Activated T-cell treated with anti-CD3 and anti-CD28 coated beads, Interleukin-2, amount 50 U/mL, for 72 hours (primary cell): ENCODE data around the gene SCD. TPM values are rescaled to one million over a fixed set of nuclear protein-coding genes. Genes with fewer than 3 reads are reported as not detected.
"Not testable (repeated sequence)": the region's sequence is repeated elsewhere in the genome, so short reads cannot be mapped to it uniquely, and the experiment has no call there.

Experiments used
- ATAC-seq, 2 donors: fragments of 150-1000 bp; cut with Tn5 transposase; replicated peaks in 1 of 2; 2 replicates each; pipeline ENCODE4 v1.10.0; 2021; ENCODE audit warnings: moderate library complexity in 2 of 2, mild to moderate bottlenecking in 1 of 2
- DNase-seq, 2 donors: peaks; one replicate each; pipeline ENCODE4 v3.0.0; 2021 to 2022; ENCODE audit warnings: mixed read lengths in 1 of 2
- H3K27ac Mint-ChIP-seq: one replicate; pipeline ENCODE4 v1.8.0; 2022; ENCODE audit warnings: mild to moderate bottlenecking, moderate library complexity, mixed read lengths
- H3K27me3 Mint-ChIP-seq: one replicate; pipeline ENCODE4 v1.8.0; 2022; ENCODE audit warnings: low read depth, mixed read lengths
- H3K36me3 Mint-ChIP-seq, 2 donors: one replicate each; pipeline ENCODE4 v1.8.0; 2022; ENCODE audit warnings: mixed read lengths in 2 of 2, mild to moderate bottlenecking in 1 of 2; ENCODE audit not compliant: insufficient read depth in 2 of 2
- H3K4me1 Mint-ChIP-seq: one replicate; pipeline ENCODE4 v1.8.0; 2022; ENCODE audit warnings: low read depth, mixed read lengths
- H3K4me3 Mint-ChIP-seq, 2 donors: one replicate each; pipeline ENCODE4 v1.8.0; 2022; ENCODE audit warnings: mild to moderate bottlenecking in 2 of 2, mixed read lengths in 2 of 2, moderate library complexity in 2 of 2
- H3K9me3 Mint-ChIP-seq, 2 donors: one replicate each; pipeline ENCODE4 v1.8.0; 2022; ENCODE audit warnings: mixed read lengths in 2 of 2
- total RNA-seq, 2 donors: library from RNA; stranded (reverse); gene quantifications; one replicate each; pipeline ENCODE4 v1.2.3, GENCODE V29; 2022

SCD gene
- 10 to 100 TPM; 79.5 to 90.4 TPM for total RNA-seq

DNA sequence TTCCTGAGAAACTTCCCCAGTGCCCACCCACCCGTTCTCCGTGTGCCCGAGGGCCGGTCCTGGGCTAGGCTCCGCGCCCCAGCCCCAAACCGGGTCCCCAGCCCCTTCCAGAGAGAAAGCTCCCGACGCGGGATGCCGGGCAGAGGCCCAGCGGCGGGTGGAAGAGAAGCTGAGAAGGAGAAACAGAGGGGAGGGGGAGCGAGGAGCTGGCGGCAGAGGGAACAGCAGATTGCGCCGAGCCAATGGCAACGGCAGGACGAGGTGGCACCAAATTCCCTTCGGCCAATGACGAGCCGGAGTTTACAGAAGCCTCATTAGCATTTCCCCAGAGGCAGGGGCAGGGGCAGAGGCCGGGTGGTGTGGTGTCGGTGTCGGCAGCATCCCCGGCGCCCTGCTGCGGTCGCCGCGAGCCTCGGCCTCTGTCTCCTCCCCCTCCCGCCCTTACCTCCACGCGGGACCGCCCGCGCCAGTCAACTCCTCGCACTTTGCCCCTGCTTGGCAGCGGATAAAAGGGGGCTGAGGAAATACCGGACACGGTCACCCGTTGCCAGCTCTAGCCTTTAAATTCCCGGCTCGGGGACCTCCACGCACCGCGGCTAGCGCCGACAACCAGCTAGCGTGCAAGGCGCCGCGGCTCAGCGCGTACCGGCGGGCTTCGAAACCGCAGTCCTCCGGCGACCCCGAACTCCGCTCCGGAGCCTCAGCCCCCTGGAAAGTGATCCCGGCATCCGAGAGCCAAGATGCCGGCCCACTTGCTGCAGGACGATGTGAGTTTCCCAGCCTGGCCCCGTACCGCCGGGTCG is at the start of gene SCD:
SCD (plus strand) TSS at position 469 of the 803 bp plus-strand sequence; CDS start at position 741, 272 bp downstream.
- no peaks in the 10 kb centered on the region for H3K9me3 Mint-ChIP-seq
- H3K27ac Mint-ChIP-seq: peak within 1 kb of the TSS; percentile 89
- H3K4me3 Mint-ChIP-seq: peak within 1 kb of the TSS; percentile 98 to 99
- peaks cover 22 to 30% of the 10 kb centered on the region in 2 donors for H3K36me3 Mint-ChIP-seq
- ATAC-seq: peak; percentile 91 to 92
- H3K27me3 Mint-ChIP-seq: no peaks in the 10 kb centered on the region
- peak; percentile 88 to 92 for DNase-seq
- peaks cover 70% of the 10 kb centered on the region for H3K4me1 Mint-ChIP-seq

DNA sequence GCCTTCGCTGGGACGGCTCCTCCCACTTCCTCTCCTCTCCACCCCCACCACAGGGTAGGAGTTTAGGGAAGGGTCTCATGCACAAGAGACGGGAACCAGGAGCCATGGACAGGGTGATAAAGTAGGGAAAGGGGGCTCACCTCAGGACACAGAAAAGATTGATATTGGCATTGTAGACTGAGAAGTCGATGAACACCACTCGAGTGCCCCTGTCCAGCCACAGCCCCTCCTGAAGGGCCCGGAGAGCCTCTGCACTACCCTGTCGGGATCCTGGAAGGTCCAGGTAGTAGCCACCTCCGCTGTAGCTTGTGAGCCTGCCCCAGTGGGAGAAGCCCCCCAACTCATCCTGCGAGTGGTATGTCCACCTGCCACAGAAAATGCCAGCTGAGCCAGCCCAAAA is 49.8 kb upstream of the SCD start:
- DNase-seq (no peak), ATAC-seq (no peak)
- no peaks in the 10 kb centered on the region for H3K36me3 Mint-ChIP-seq
- H3K9me3 Mint-ChIP-seq: no peaks in the 10 kb centered on the region
- H3K4me3 Mint-ChIP-seq: no peak overlapping the region
- H3K27ac Mint-ChIP-seq: no peak overlapping the region
- no peaks in the 10 kb centered on the region for H3K4me1 Mint-ChIP-seq
- H3K27me3 Mint-ChIP-seq: peaks cover 48% of the 10 kb centered on the region

GRCh38 chr10:100301123-100301522 is 45.9 kb upstream of the SCD start:
- H3K36me3 Mint-ChIP-seq, H3K4me1 Mint-ChIP-seq, DNase-seq, H3K4me3 Mint-ChIP-seq, H3K9me3 Mint-ChIP-seq, ATAC-seq, H3K27ac Mint-ChIP-seq: not testable (repeated sequence)
- peaks cover 66% of the 10 kb centered on the region for H3K27me3 Mint-ChIP-seq

- no peak overlapping the region for H3K4me3 Mint-ChIP-seq
- DNase-seq: no peak
- ATAC-seq: no peak
- no peaks in the 10 kb centered on the region for H3K4me1 Mint-ChIP-seq
- H3K36me3 Mint-ChIP-seq: no peaks in the 10 kb centered on the region
- H3K27me3 Mint-ChIP-seq: peaks cover 58% of the 10 kb centered on the region
- no peaks in the 10 kb centered on the region for H3K9me3 Mint-ChIP-seq
- H3K27ac Mint-ChIP-seq: no peak overlapping the region
Observed at GRCh38 chr10:100303724-100304319, 43.2 kb upstream of the SCD start.

GRCh38 chr10:100304414-100304813 is 42.6 kb upstream of the SCD start:
- no peaks in the 10 kb centered on the region for H3K4me1 Mint-ChIP-seq
- no peaks in the 10 kb centered on the region for H3K36me3 Mint-ChIP-seq
- DNase-seq (no peak), ATAC-seq (no peak)
- no peak overlapping the region for H3K27ac Mint-ChIP-seq
- no peak overlapping the region for H3K4me3 Mint-ChIP-seq
- no peaks in the 10 kb centered on the region for H3K9me3 Mint-ChIP-seq
- peaks cover 57% of the 10 kb centered on the region for H3K27me3 Mint-ChIP-seq

DNA sequence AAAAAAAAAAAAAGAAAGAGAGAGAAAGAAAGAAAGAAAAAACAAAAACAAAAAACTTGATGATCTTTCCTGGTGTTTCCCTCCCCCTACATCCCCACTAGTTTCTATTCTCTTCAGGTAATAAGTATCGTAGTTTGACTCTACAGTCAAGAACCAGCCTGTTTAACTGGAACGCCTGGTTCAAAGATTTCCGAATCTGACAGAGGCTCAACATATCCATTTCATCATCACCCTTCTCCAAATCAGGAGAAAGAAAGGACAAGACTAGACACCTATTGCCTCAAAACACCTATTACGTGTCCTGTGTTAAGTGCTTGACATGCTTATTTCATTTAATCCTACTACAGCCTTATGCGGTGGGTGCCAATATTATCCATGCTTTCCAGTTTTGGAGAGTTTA is 40.2 kb upstream of the SCD start:
- H3K27me3 Mint-ChIP-seq: peaks cover 66% of the 10 kb centered on the region
- no peaks in the 10 kb centered on the region for H3K36me3 Mint-ChIP-seq
- ATAC-seq: no peak
- H3K4me3 Mint-ChIP-seq: no peak overlapping the region
- no peak for DNase-seq
- no peaks in the 10 kb centered on the region for H3K9me3 Mint-ChIP-seq
- no peak overlapping the region for H3K27ac Mint-ChIP-seq
- no peaks in the 10 kb centered on the region for H3K4me1 Mint-ChIP-seq

GRCh38 chr10:100307684-100308083 is 39.3 kb upstream of the SCD start:
- peaks cover 73% of the 10 kb centered on the region for H3K27me3 Mint-ChIP-seq
- peak in 1 of 2 donors; percentile 54 for ATAC-seq
- no peak for DNase-seq
- no peak overlapping the region for H3K4me3 Mint-ChIP-seq
- no peaks in the 10 kb centered on the region for H3K9me3 Mint-ChIP-seq
- no peak overlapping the region for H3K27ac Mint-ChIP-seq
- H3K4me1 Mint-ChIP-seq: no peaks in the 10 kb centered on the region
- no peaks in the 10 kb centered on the region for H3K36me3 Mint-ChIP-seq

GRCh38 chr10:100311298-100311697 is 35.7 kb upstream of the SCD start:
- H3K27ac Mint-ChIP-seq: no peak overlapping the region
- DNase-seq (no peak), ATAC-seq (no peak)
- H3K36me3 Mint-ChIP-seq: no peaks in the 10 kb centered on the region
- H3K4me1 Mint-ChIP-seq: no peaks in the 10 kb centered on the region
- H3K27me3 Mint-ChIP-seq: peaks cover 60% of the 10 kb centered on the region
- H3K9me3 Mint-ChIP-seq: no peaks in the 10 kb centered on the region
- no peak overlapping the region for H3K4me3 Mint-ChIP-seq

DNA sequence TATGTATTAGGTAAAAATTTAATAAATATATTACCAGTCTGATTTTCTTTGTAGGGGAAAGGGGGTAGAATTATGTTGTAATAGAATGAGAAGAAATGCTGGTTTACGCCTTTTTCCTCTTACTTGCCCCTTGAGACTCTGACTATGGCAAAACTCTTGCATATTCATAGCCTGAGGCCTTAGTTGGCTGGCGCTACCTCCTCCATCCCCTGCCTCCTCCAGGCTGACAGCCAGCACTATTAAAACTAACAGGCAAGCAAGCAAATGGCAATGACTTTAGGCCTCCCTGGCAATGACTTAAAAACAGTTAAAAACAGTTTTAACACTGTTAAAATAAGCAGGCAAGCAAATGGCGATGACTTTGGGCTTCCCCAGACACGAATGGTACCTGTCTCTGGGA is 31.4 kb upstream of the SCD start:
- Mint-ChIP-seq H3K4me3 (no peak overlapping the region), H3K36me3 (no peaks in the 10 kb centered on the region), H3K9me3 (no peaks in the 10 kb centered on the region), H3K27ac (no peak overlapping the region), H3K27me3 (peaks cover 58% of the 10 kb centered on the region), H3K4me1 (no peaks in the 10 kb centered on the region)
- ATAC-seq (no peak), DNase-seq (no peak)

DNA sequence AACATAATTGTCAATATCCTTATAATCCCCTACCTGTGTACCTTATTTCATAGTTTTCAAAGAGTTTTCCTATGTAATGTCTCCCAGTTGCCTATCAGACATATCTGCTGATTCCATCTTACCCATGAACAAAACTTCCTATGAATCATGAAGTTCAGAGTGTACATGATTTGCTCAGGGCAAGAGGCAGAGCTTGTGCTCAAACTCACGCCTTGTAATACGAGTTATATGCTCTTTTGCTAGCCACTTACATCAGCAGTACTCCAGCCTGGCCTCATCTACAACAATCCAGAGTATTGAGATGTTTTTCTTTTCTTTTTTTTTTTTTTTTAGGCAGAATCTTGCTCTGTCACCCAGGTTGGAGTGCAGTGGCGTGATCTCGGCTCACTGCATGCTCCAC is 28.8 kb upstream of the SCD start:
- H3K27me3 Mint-ChIP-seq: peaks cover 34% of the 10 kb centered on the region

DNA sequence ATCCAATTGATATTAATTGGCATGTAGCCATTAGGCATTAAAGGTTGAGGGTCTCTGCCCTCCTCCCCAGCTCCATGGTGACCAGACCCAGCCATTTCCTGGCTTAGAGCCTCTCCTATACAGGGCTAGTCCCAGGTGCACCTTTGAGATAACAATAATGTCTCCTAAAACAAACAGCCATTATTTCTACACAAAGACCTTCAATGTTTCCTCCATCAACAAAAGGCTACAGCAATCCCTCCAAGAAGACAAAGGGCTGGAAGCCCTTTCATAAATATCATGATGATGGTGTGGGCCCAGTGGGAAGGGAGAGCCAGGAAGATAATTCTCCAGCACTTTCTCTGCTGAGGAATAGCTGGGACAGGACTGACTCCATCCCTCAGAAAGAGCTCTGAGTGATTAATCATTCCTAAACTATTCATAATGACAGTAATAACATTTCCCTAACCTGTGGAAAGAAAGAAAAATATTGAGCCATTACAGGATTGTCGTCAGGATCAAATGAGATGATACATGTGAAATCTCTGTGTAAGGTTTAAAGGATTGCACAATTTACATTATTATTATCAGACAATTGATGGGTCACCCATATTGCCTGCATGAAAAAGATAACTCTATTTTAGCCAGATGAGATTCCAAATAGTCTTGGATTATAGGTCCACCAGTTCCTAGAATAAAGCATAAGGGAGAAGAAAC is 27.2 kb upstream of the SCD start:
- Mint-ChIP-seq H3K27me3 (peaks cover 20% of the 10 kb centered on the region), H3K4me3 (no peak overlapping the region), H3K4me1 (no peaks in the 10 kb centered on the region), H3K9me3 (no peaks in the 10 kb centered on the region), H3K36me3 (no peaks in the 10 kb centered on the region), H3K27ac (no peak overlapping the region)
- DNase-seq (no peak), ATAC-seq (no peak)

More for the DNA sequence above, 28.8 kb upstream of the SCD start:
- no peak for DNase-seq
- Mint-ChIP-seq H3K4me1 (no peaks in the 10 kb centered on the region), H3K27ac (no peak overlapping the region), H3K36me3 (no peaks in the 10 kb centered on the region), H3K4me3 (no peak overlapping the region), H3K9me3 (no peaks in the 10 kb centered on the region)
- ATAC-seq: no peak

GRCh38 chr10:100325158-100325557 is 21.9 kb upstream of the SCD start:
- Mint-ChIP-seq H3K4me1 (peaks cover 17% of the 10 kb centered on the region), H3K27ac (no peak overlapping the region), H3K36me3 (no peaks in the 10 kb centered on the region), H3K4me3 (no peak overlapping the region), H3K27me3 (peaks cover 10% of the 10 kb centered on the region), H3K9me3 (no peaks in the 10 kb centered on the region)
- DNase-seq: no peak
- no peak for ATAC-seq

DNA sequence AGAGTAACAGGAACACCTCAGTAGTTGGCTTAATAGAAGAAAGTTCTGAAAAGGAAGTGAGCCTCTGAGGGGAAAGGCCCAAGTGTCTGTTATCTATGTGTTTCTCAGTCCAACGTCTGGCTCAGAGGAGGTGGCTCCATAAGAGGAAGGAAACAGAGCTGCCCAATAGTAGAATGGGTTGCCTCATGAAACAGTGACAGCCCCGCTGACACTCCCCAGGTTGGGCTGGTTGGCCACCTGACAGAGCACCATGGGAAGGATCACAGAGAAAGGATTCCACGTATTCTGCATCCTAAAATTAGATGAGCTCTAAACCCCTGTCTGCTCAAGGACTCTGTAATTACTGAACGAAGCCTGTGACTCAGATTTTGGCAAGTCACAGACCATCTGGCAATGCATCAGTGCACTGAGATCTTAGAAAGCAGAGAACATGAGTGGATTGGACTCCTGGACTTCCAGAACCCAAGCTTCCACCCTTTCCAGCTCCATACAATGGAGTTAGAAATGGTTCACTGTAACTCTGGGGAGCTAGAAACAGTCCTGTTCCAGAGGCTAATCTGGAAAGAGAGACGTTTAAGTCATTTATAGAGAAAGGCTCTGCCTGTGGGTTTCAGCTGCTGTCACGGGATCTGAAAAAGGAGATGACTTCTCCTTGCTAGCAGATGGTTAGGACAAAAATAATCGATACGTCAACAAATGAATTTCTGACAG is 19.9 kb upstream of the SCD start:
- peak; percentile 97 to 98 for ATAC-seq
- Mint-ChIP-seq H3K4me1 (peaks cover 17% of the 10 kb centered on the region), H3K27ac (no peak overlapping the region), H3K27me3 (peaks cover 6% of the 10 kb centered on the region), H3K4me3 (peak overlapping the region; percentile 7 to 59), H3K36me3 (no peaks in the 10 kb centered on the region), H3K9me3 (no peaks in the 10 kb centered on the region)
- peak; percentile 45 to 51 for DNase-seq
